Naive thymus-derived CD4-positive, alpha-beta T cell (primary cell): Measurements from ENCODE around the gene CHRNA4. TPM values are rescaled to one million over a fixed set of nuclear protein-coding genes. Genes with fewer than 3 reads are reported as not detected.
A peak's percentile ranks its signal among the peaks of the same experiment; 100 is the strongest.

Experiments
- ATAC-seq: fragments of 150-1000 bp; cut with Tn5 transposase; 2 replicates; pipeline ENCODE4 v1.10.0; 2021; ENCODE audit warnings: mild to moderate bottlenecking, moderate library complexity
- CTCF ChIA-PET: fragments of 350-600 bp; sonication (Branson Sonifier 250); formaldehyde crosslinking; loops from one replicate; lab custom pipeline; 2021; ENCODE audit warnings: antibody characterized with exemption; lab: Charles Lee
- POLR2A ChIA-PET: fragments of 350-600 bp; sonication (Branson Sonifier 250); formaldehyde crosslinking; loops from one replicate; lab custom pipeline; 2021; ENCODE audit warnings: antibody characterized with exemption, inconsistent platforms; lab: Charles Lee
- DNase-seq, 9 donors: peaks; one replicate each; pipeline versions ENCODE4 v3.0.0 to v3.0.0-alpha.2; 2020 to 2022; ENCODE audit warnings: mixed read lengths in 1 of 9
- H3K27ac ChIP-seq: one replicate; pipeline ENCODE4 v1.7.0; 2013; ENCODE audit warnings: mild to moderate bottlenecking, low read depth, low read length, moderate library complexity
- H3K27me3 ChIP-seq, 2 donors: one replicate each; pipeline ENCODE4 v1.7.0; 2013; ENCODE audit warnings: low read length in 2 of 2, mild to moderate bottlenecking in 2 of 2, moderate library complexity in 2 of 2; ENCODE audit not compliant: control insufficient read depth in 2 of 2, insufficient read depth in 2 of 2
- H3K36me3 ChIP-seq, 3 experiments: 1 replicate in 2 of 3; 2 replicates in 1 of 3; pipeline ENCODE4 v1.7.0; 2013; ENCODE audit warnings: low read length in 3 of 3, mild to moderate bottlenecking in 3 of 3, moderate library complexity in 1 of 3; ENCODE audit not compliant: insufficient read depth in 3 of 3, control insufficient read depth in 2 of 3
- H3K4me1 ChIP-seq, 2 donors: one replicate each; pipeline ENCODE4 v1.7.0; 2013; ENCODE audit warnings: low read length in 2 of 2, mild to moderate bottlenecking in 2 of 2, moderate library complexity in 1 of 2; ENCODE audit not compliant: control insufficient read depth in 2 of 2, insufficient read depth in 2 of 2
- H3K4me3 ChIP-seq: 2 replicates; pipeline ENCODE4 v1.7.0; 2013; ENCODE audit warnings: mild to moderate bottlenecking, low read length
- H3K9me3 ChIP-seq, 3 experiments: 1 replicate in 2 of 3; 2 replicates in 1 of 3; pipeline ENCODE4 v1.7.0; 2013; ENCODE audit warnings: low read length in 3 of 3; ENCODE audit not compliant: control insufficient read depth in 2 of 3
- H3K27ac Mint-ChIP-seq, 9 donors: one replicate each; pipeline ENCODE4 v1.8.0; 2020 to 2022; ENCODE audit warnings: mixed read lengths in 9 of 9, mild to moderate bottlenecking in 8 of 9, moderate library complexity in 5 of 9, inconsistent platforms in 2 of 9
- H3K27me3 Mint-ChIP-seq, 5 donors: one replicate each; pipeline ENCODE4 v1.8.0; 2021 to 2022; ENCODE audit warnings: mixed read lengths in 5 of 5, mild to moderate bottlenecking in 1 of 5
- H3K36me3 Mint-ChIP-seq, 5 donors: one replicate each; pipeline ENCODE4 v1.8.0; 2020 to 2022; ENCODE audit warnings: mixed read lengths in 5 of 5, mild to moderate bottlenecking in 3 of 5, inconsistent platforms in 1 of 5
- H3K4me1 Mint-ChIP-seq, 7 donors: one replicate each; pipeline ENCODE4 v1.8.0; 2020 to 2022; ENCODE audit warnings: mixed read lengths in 7 of 7, mild to moderate bottlenecking in 3 of 7, inconsistent platforms in 1 of 7
- H3K4me3 Mint-ChIP-seq, 10 donors: one replicate each; pipeline ENCODE4 v1.8.0; 2020 to 2022; ENCODE audit warnings: mild to moderate bottlenecking in 10 of 10, mixed read lengths in 10 of 10, moderate library complexity in 6 of 10, inconsistent platforms in 2 of 10
- H3K9me3 Mint-ChIP-seq, 11 donors: one replicate each; pipeline ENCODE4 v1.8.0; 2020 to 2022; ENCODE audit warnings: mixed read lengths in 11 of 11, mild to moderate bottlenecking in 4 of 11, inconsistent platforms in 1 of 11, moderate library complexity in 1 of 11
- intact Hi-C, 2 donors: fragments of 100-400 bp; cut with micrococcal nuclease; formaldehyde crosslinking; loops; one replicate each; pipeline ENCODE4 v1.15.1; 2023
- polyA plus RNA-seq, 2 donors: library from polyadenylated mRNA; unstranded; fragments of 300-500 nt; fragmentation: Illumina TruSeq; gene quantifications; one replicate each; pipeline ENCODE4 v1.2.3, GENCODE V29; 2021
- total RNA-seq, 6 experiments: library from RNA in 5 of 6; stranded (reverse) in 5 of 6; gene quantifications; 1 replicate in 5 of 6; 2 replicates in 1 of 6; pipeline ENCODE4 v1.2.3 and lab custom pipeline; 2021 to 2026

Gene CHRNA4
- total and polyA plus RNA-seq, 7 experiments from 2014 or later, result not detected

DNA sequence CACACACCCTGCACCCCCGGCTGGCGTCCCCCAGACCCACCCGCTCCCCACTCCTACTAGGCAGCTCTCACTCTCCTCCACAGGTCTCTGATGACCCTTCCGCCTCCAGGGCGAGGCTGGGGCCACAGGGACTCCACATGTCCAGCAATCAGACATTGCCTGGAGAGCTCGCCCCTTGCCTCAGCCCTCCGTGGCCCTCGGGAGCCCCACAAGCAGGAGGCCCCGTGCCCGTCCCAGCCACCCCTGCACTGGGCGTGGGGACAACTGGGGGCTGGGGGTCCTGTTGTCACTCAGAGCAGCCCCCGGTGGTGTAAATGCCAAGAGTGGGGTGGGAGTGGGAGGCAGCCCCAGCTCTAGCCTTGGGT, 66.6 kb downstream of the CHRNA4 start:
- Mint-ChIP-seq H3K4me1 (peaks cover 5 to 15% (median 9%) of the 10 kb centered on the region in 7 donors), H3K27ac (no peak overlapping the region), H3K4me3 (peak overlapping the region in 1 of 10 donors; percentile 28), H3K9me3 (peaks cover 0 to 3% (median 0%) of the 10 kb centered on the region in 11 donors), H3K27me3 (peaks cover 8 to 17% (median 9%) of the 10 kb centered on the region in 5 donors), H3K36me3 (peaks cover 0 to 3% (median 0%) of the 10 kb centered on the region in 5 donors)
- no peaks in the 10 kb centered on the region for H3K27me3 ChIP-seq
- H3K4me3 ChIP-seq, result no peak overlapping the region
- peaks cover 0 to 7% of the 10 kb centered on the region in 2 donors for H3K4me1 ChIP-seq
- ChIA-PET POLR2A (interaction anchor here (2.0 kb wide), 1 partner anchor 10 kb away, joined by 5 read pairs; no protein-coding TSS in a partner anchor), CTCF (interaction anchor here (1.2 kb wide), 1 partner anchor 10 kb away, joined by 3 read pairs; no protein-coding TSS in a partner anchor)
- H3K27ac ChIP-seq, result no peak overlapping the region
- DNase-seq (no peak), ATAC-seq (no peak)
- no peaks in the 10 kb centered on the region for H3K9me3 ChIP-seq
- intact Hi-C loops, result no loop called here
- H3K36me3 ChIP-seq, result no peaks in the 10 kb centered on the region

DNA sequence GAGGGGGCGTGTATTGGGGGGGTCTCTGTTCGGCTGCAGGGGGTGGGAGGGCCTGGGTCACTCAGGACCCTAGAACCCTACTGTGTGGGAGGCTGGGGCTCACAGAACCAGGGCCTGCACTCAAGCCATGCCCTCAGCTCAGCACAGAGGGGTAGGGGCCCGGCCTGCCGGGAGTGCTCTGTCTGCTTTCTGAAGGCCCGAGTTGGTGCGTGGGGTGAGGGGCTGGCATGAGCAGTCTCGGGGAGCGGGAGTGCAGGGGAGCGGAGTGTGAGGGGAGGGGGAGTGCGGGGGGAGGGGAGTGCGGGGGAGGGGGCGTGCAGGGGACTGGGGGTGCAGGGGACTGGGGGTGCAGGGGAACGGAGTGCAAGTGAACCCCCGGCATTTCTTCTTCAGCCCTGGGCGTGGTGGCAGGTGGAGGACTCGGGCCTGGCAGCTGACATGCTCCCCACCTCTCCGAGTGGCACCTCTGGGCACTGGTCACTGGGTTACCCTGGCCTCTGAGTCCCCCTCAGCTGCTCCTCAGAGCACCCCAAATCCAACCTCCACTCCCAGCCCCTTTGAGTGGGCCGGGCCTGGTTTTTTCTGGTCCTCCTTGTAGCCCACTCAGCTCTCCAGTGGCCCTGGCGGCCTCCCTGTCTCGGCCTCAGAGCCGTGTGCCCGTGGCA, 67.1 kb downstream of the CHRNA4 start:
- no peak overlapping the region for H3K27ac Mint-ChIP-seq
- peaks cover 5 to 15% (median 9%) of the 10 kb centered on the region in 7 donors for H3K4me1 Mint-ChIP-seq
- no peak overlapping the region for H3K4me3 Mint-ChIP-seq
- ATAC-seq (no peak), DNase-seq (no peak)
- Histone ChIP-seq H3K27me3 (no peaks in the 10 kb centered on the region), H3K4me3 (no peak overlapping the region), H3K27ac (no peak overlapping the region), H3K4me1 (peaks cover 0 to 7% of the 10 kb centered on the region in 2 donors), H3K9me3 (no peaks in the 10 kb centered on the region), H3K36me3 (peaks cover 0 to 1% (median 0%) of the 10 kb centered on the region in 3 experiments)
- ChIA-PET CTCF (interaction anchor here (1.2 kb wide), 1 partner anchor 9 kb away, joined by 3 read pairs; no protein-coding TSS in a partner anchor), POLR2A (no interaction called here)
- intact Hi-C loops, result no loop called here
- H3K27me3 Mint-ChIP-seq, result peaks cover 2 to 12% (median 6%) of the 10 kb centered on the region in 5 donors
- H3K36me3 Mint-ChIP-seq, result peaks cover 0 to under 1% (median 0%) of the 10 kb centered on the region in 5 donors
- peaks cover 0 to under 1% (median 0%) of the 10 kb centered on the region in 11 donors for H3K9me3 Mint-ChIP-seq

DNA sequence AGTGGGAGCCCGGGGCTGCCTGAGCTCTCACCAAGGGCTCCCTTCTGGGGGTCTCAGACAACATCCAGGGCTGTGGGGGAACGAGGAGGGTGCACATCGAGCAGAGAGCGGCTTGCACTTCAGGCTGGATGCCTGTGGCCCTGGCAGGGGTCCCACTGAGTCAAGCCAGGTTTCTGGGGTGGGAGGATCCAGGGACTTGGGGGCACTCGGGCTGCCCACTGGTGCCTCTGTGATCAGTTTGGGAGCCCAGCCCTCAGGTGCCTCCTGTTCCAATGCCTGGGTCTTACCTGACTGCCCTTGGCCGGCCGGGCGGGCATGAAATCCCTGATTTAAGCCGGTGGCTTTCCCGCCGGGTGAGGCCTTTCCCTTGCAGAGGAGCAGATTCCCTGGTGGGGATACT, 67.7 kb downstream of the CHRNA4 start:
- Mint-ChIP-seq H3K9me3 (no peaks in the 10 kb centered on the region), H3K4me3 (no peak overlapping the region), H3K27ac (no peak overlapping the region), H3K27me3 (peaks cover 0 to 9% (median 3%) of the 10 kb centered on the region in 5 donors), H3K36me3 (peaks cover 0 to 5% (median 0%) of the 10 kb centered on the region in 5 donors), H3K4me1 (peaks cover 5 to 15% (median 9%) of the 10 kb centered on the region in 7 donors)
- no peak overlapping the region for H3K4me3 ChIP-seq
- H3K4me1 ChIP-seq, result peaks cover 0 to 7% of the 10 kb centered on the region in 2 donors
- H3K27me3 ChIP-seq, result no peaks in the 10 kb centered on the region
- CTCF ChIA-PET, result no interaction called here
- no peak for DNase-seq
- no peak for ATAC-seq
- H3K27ac ChIP-seq, result no peak overlapping the region
- H3K9me3 ChIP-seq, result no peaks in the 10 kb centered on the region
- intact Hi-C loops, result no loop called here
- peaks cover 0 to 7% (median 0%) of the 10 kb centered on the region in 3 experiments for H3K36me3 ChIP-seq
- POLR2A ChIA-PET, result no interaction called here

Other genes starting within 250 kb of the CHRNA4 start
- gene YTHDF1, start 145.2 kb downstream of the CHRNA4 start, total RNA-seq, result 10 to 100 TPM; 35.9 to 52.1 (median 42.0) TPM
- 10 to 100 TPM; 27.5 to 46.9 TPM for gene YTHDF1, start 145.2 kb downstream of the CHRNA4 start, polyA plus RNA-seq
- not detected for gene BIRC7, start 125.4 kb downstream of the CHRNA4 start, total RNA-seq
- gene BIRC7, start 125.4 kb downstream of the CHRNA4 start, polyA plus RNA-seq, result not detected
- not detected for gene NKAIN4, start 106.9 kb downstream of the CHRNA4 start, total RNA-seq
- gene NKAIN4, start 106.9 kb downstream of the CHRNA4 start, polyA plus RNA-seq, result not detected
- 100 to 1,000 TPM in 4 of 5 experiments, 10 to 100 TPM in 1; 90.6 to 119 (median 107) TPM for gene ARFGAP1, start 88.5 kb downstream of the CHRNA4 start, total RNA-seq
- gene ARFGAP1, start 88.5 kb downstream of the CHRNA4 start, polyA plus RNA-seq, result 10 to 100 TPM; 15.9 to 24.4 TPM
- under 1 TPM in 1 of 5 experiments, not detected in 4; 0.08 TPM for gene COL20A1, start 68.2 kb downstream of the CHRNA4 start, total RNA-seq
- not detected for gene COL20A1, start 68.2 kb downstream of the CHRNA4 start, polyA plus RNA-seq
- gene KCNQ2, start 111.3 kb upstream of the CHRNA4 start, total RNA-seq, result under 1 TPM in 3 of 5 experiments, not detected in 2; 0.27 to 0.72 (median 0.30) TPM
- not detected for gene KCNQ2, start 111.3 kb upstream of the CHRNA4 start, polyA plus RNA-seq
- gene EEF1A2, start 137.7 kb upstream of the CHRNA4 start, total RNA-seq, result 1 to 10 TPM in 2 of 5 experiments, under 1 TPM in 2, not detected in 1; 0.11 to 1.5 (median 0.92) TPM
- gene EEF1A2, start 137.7 kb upstream of the CHRNA4 start, polyA plus RNA-seq, result under 1 TPM in 1 of 2 donors, not detected in 1; 0.08 TPM
- gene PPDPF, start 159.4 kb upstream of the CHRNA4 start, total RNA-seq, result 100 to 1,000 TPM; 138 to 225 (median 184) TPM
- 10 to 100 TPM; 67.7 to 83.1 TPM for gene PPDPF, start 159.4 kb upstream of the CHRNA4 start, polyA plus RNA-seq
- under 1 TPM in 4 of 5 experiments, not detected in 1; 0.19 to 0.96 (median 0.62) TPM for gene PTK6, start 176.0 kb upstream of the CHRNA4 start, total RNA-seq
- gene PTK6, start 176.0 kb upstream of the CHRNA4 start, polyA plus RNA-seq, result under 1 TPM; 0.07 to 0.38 TPM
- under 1 TPM in 1 of 5 experiments, not detected in 4; 0.24 TPM for gene SRMS, start 186.4 kb upstream of the CHRNA4 start, total RNA-seq
- gene SRMS, start 186.4 kb upstream of the CHRNA4 start, polyA plus RNA-seq, result not detected
- gene FNDC11, start 192.8 kb upstream of the CHRNA4 start, total RNA-seq, result 1 to 10 TPM in 1 of 5 experiments, under 1 TPM in 4; 0.30 to 1.2 (median 0.32) TPM
- gene FNDC11, start 192.8 kb upstream of the CHRNA4 start, polyA plus RNA-seq, result under 1 TPM; 0.22 to 0.90 TPM
- 100 to 1,000 TPM in 1 of 5 experiments, 10 to 100 TPM in 4; 24.4 to 102 (median 42.1) TPM for gene HELZ2, start 212.9 kb upstream of the CHRNA4 start, total RNA-seq
- gene HELZ2, start 212.9 kb upstream of the CHRNA4 start, polyA plus RNA-seq, result 1 to 10 TPM; 3.8 to 5.8 TPM